Astrocyte of the spinal cord (primary cell): ENCODE data around the gene MIA.
A peak's percentile ranks its signal among the peaks of the same experiment; 100 is the strongest.
"Not testable (repeated sequence)": the region's sequence is repeated elsewhere in the genome, so short reads cannot be mapped to it uniquely, and the experiment has no call there.

Experiments used
- DNase-seq: peaks from one replicate; pipeline ENCODE4 v3.0.0; 2011; ENCODE audit warnings: low read depth, low spot score
- H3K4me3 ChIP-seq: 2 replicates; pipeline ENCODE4 v1.5.1; 2011; ENCODE audit warnings: low read depth, mild to moderate bottlenecking, low read length, moderate library complexity
- CTCF ChIP-seq: IDR thresholded peaks from 2 replicates; pipeline ENCODE4 v1.5.1; 2012; ENCODE audit warnings: low read depth, mild to moderate bottlenecking, low read length, inconsistent platforms
- in situ Hi-C: cut with HindIII; loops from 2 replicates; pipeline ENCODE4 v1.10.0; 2017; ENCODE audit warnings: low sequenced_read_pairs

The MIA gene

GRCh38 chr19:40811478-40812341, 36.4 kb downstream of the MIA start:
- TF ChIP-seq CTCF, result no peak
- no peak overlapping the region for H3K4me3 ChIP-seq
- no peak for DNase-seq
- in situ Hi-C loops, result no loop called here

GRCh38 chr19:40812571-40812970, 37.2 kb downstream of the MIA start:
- DNase-seq, in situ Hi-C loops, H3K4me3 ChIP-seq: not testable (repeated sequence)

GRCh38 chr19:40813182-40813581, 37.9 kb downstream of the MIA start:
- no peak for TF ChIP-seq CTCF
- in situ Hi-C loops, result no loop called here
- H3K4me3 ChIP-seq, result no peak overlapping the region
- no peak for DNase-seq

GRCh38 chr19:40815223-40815622, 39.9 kb downstream of the MIA start:
- no peak for DNase-seq
- H3K4me3 ChIP-seq, result no peak overlapping the region
- TF ChIP-seq CTCF, result no peak
- in situ Hi-C loops, result no loop called here

- TF ChIP-seq CTCF, result peak; percentile 28
- DNase-seq, H3K4me3 ChIP-seq, in situ Hi-C loops: not testable (repeated sequence)
These were observed 43.4 kb downstream of the MIA start for GRCh38 chr19:40818480-40819399.

GRCh38 chr19:40819479-40820234, 44.3 kb downstream of the MIA start:
- H3K4me3 ChIP-seq, in situ Hi-C loops: not testable (repeated sequence)
- DNase-seq, result peak; percentile 29
- TF ChIP-seq CTCF, result peak; percentile 70
